Measurements from ENCODE around the gene ERCC6.

DNA sequence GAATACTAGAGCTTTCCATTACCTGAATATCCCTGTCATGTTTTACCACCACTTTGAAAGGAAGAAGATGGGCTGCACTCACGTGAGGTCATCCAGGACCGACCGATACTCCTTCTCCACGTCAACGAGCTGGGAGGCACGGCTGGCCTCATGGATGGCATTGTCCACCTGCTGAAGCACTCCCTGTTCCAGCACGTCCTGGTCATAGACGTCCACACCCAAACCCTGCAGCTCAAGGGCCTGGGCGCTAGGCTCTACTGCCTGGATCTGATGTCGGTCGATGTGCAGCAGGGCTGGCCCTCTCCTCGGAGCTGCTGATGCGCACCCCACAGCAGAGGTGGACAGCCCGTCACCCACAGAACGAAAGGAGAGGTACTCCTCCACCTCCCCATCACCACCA, 6.5 kb downstream of the ERCC6 start:
- no peak for TF ChIP-seq CTCF (IDR thresholded peaks at IDR 0.05)
- no peak for TF ChIP-seq POLR2A (IDR thresholded peaks at IDR 0.05)
